Testis (tissue), 3 donors: ENCODE results near the gene GYG2. TPM values are rescaled to one million over a fixed set of nuclear protein-coding genes. Genes with fewer than 3 reads are reported as not detected.

Experiments used
- DNase-seq: peaks from one replicate; pipeline ENCODE4 v3.0.0-alpha.2; 2019
- H3K27ac ChIP-seq, 2 donors: fragments of 200-600 bp; sonication (generic); one replicate each; pipeline ENCODE4 v1.5.1; 2019
- H3K27me3 ChIP-seq: fragments of 200-600 bp; sonication (generic); one replicate; pipeline ENCODE4 v1.5.1; 2019
- H3K36me3 ChIP-seq: fragments of 200-600 bp; sonication (generic); one replicate; pipeline ENCODE4 v1.5.1; 2017; ENCODE audit warnings: low read depth; ENCODE audit errors: missing control alignments
- H3K4me1 ChIP-seq: fragments of 200-600 bp; sonication (generic); one replicate; pipeline ENCODE4 v1.5.1; 2019
- H3K4me3 ChIP-seq, 2 donors: fragments of 200-600 bp; sonication (generic); one replicate each; pipeline ENCODE4 v1.5.1; 2017 to 2019
- H3K9me3 ChIP-seq: fragments of 200-600 bp; sonication (generic); one replicate; pipeline ENCODE4 v1.5.1; 2017
- POLR2A ChIP-seq: fragments of 450-650 bp; IDR thresholded peaks from one replicate; pipeline ENCODE4 v1.6.1; 2017; ENCODE audit warnings: antibody characterized with exemption, mild to moderate bottlenecking, moderate library complexity
- WGBS, 2 donors: methylation state at CpG; one replicate each; pipeline ENCODE4 v1.1.5; 2018; 5-methylcytosine and 5-hydroxymethylcytosine counted together
- intact Hi-C: fragments of 100-400 bp; cut with DNase I; formaldehyde crosslinking; loops from one replicate; pipeline ENCODE4 v1.15.1; 2023; ENCODE audit warnings: low total_unique reads
- polyA plus RNA-seq: library from polyadenylated mRNA; stranded (reverse); fragments of 350-450 nt; fragmentation: Illumina TruSeq; extraction: RNeasy Lipid Tissue Mini Kit (QIAGEN cat#74804); gene quantifications from one replicate; pipeline ENCODE4 v1.2.3, GENCODE V29; 2014; ENCODE audit warnings: low read depth, low replicate concordance; ENCODE audit not compliant: insufficient read depth
- total RNA-seq, 2 donors: library from RNA; depleted of rRNA; stranded (reverse); fragments of >200 nt; gene quantifications; one replicate each; pipeline ENCODE4 v1.2.3, GENCODE V29; 2016
- TF ChIP-seq, protein P1 (sequence below), 3 experiments: fragments of 450-650 bp in 2 of 3; fragments of 200-600 bp in 1 of 3; sonication (generic) in 1 of 3; IDR thresholded peaks; one replicate each; pipeline ENCODE4 v1.5.1; 2016 to 2019; ENCODE audit warnings: antibody characterized with exemption in 3 of 3, mild to moderate bottlenecking in 2 of 3, moderate library complexity in 1 of 3

The GYG2 gene
- total and polyA plus RNA-seq, 3 donors from 2014 or later, result 2.2 to 2.6 (median 2.4) TPM

DNA sequence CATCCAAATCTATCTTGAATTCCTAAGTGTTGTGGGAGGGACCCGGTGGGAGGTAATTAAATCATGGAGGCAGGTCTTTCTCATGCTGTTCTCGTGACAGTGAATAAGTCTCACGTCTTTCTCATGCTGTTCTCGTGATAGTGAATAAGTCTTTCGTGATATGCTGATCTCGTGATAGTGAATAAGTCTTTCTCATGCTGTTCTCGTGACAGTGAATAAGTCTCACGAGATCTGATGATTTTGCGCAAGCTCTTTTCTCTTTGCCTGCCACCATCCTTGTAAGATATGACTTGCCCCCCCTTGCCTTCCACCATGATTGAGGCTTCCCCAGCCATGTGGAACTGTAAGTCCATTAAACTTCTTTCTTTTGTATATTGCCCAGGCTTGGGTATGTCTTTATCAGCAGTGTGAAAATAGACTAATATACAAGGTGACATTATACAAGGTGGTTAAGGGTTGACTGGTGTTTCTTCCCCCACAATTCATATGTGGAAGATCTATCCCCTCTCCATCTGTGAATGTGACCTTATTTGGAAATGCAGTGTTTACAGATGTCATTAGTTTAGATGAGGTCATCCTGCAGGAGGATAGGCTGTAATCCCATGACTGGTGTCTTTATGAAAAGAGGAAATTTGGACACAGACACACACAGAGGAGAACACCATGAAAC lies 72.8 kb downstream of the GYG2 start:
- H3K4me3 ChIP-seq, result no peak overlapping the region
- TF ChIP-seq, protein P1, sequence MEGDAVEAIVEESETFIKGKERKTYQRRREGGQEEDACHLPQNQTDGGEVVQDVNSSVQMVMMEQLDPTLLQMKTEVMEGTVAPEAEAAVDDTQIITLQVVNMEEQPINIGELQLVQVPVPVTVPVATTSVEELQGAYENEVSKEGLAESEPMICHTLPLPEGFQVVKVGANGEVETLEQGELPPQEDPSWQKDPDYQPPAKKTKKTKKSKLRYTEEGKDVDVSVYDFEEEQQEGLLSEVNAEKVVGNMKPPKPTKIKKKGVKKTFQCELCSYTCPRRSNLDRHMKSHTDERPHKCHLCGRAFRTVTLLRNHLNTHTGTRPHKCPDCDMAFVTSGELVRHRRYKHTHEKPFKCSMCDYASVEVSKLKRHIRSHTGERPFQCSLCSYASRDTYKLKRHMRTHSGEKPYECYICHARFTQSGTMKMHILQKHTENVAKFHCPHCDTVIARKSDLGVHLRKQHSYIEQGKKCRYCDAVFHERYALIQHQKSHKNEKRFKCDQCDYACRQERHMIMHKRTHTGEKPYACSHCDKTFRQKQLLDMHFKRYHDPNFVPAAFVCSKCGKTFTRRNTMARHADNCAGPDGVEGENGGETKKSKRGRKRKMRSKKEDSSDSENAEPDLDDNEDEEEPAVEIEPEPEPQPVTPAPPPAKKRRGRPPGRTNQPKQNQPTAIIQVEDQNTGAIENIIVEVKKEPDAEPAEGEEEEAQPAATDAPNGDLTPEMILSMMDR (IDR thresholded peaks at IDR 0.05), result no peak
- TF ChIP-seq POLR2A, result no peak
- no peaks in the 10 kb centered on the region for H3K27me3 ChIP-seq
- no peaks in the 10 kb centered on the region for H3K36me3 ChIP-seq
- no peaks in the 10 kb centered on the region for H3K4me1 ChIP-seq
- no peak for DNase-seq
- intact Hi-C loops, result no loop called here
- no peak overlapping the region for H3K27ac ChIP-seq
- WGBS, 2 donors, result 83 to 86% methylated on average over 8 to 9 of the region's 9 CpGs
- no peaks in the 10 kb centered on the region for H3K9me3 ChIP-seq

DNA sequence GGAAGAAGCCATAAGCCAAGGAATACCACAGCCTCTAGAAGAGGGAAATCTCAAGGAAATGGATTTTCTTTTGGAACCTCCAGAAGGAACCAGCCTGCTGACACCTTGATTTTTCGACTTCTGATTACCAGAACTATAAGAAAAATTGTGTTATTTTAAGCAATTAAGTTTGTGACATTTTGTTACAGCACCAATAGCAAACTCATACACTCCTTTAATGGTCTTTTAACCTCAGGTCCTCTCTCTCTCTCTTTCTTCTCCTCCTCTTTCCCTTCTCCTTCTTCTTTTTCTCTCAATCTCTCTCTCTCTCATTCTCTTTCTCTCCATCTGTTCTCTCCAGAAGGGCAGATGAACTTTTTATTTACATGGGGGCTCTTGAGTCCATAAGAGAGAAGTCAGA lies 74.1 kb downstream of the GYG2 start:
- Histone ChIP-seq H3K36me3 (no peaks in the 10 kb centered on the region), H3K27me3 (no peaks in the 10 kb centered on the region), H3K9me3 (no peaks in the 10 kb centered on the region), H3K27ac (no peak overlapping the region), H3K4me3 (no peak overlapping the region), H3K4me1 (no peaks in the 10 kb centered on the region)
- WGBS, 2 donors, result 86 to 88% methylated on average over 1 of the region's 1 CpG
- intact Hi-C loops, result no loop called here
- no peak for DNase-seq
- TF ChIP-seq, protein P1 (IDR thresholded peaks at IDR 0.05), result no peak
- TF ChIP-seq POLR2A, result no peak

DNA sequence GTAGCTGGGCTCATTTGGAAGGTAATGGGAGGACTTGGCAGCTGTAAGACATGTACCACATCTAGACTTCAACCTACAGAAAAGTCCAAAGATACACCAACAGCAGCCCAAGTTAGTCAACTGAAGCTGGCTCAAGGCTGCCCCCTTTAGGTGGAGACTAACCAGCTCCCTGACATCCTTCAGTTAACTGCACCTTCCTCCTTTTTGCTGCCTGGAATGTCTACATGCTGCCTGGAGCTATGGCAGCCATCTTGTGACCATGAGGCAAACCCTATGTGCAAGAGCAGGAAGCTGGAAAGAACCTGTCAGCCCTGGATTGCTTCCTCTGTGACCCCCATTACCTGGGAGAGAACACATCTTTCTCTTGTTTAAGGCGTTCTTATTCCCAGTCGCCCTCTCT lies 74.6 kb downstream of the GYG2 start:
- DNase-seq, result no peak
- WGBS, 2 donors, result 86 to 93% methylated on average over 2 of the region's 2 CpGs
- TF ChIP-seq POLR2A, result no peak
- TF ChIP-seq, protein P1 (IDR thresholded peaks at IDR 0.05), result no peak

DNA sequence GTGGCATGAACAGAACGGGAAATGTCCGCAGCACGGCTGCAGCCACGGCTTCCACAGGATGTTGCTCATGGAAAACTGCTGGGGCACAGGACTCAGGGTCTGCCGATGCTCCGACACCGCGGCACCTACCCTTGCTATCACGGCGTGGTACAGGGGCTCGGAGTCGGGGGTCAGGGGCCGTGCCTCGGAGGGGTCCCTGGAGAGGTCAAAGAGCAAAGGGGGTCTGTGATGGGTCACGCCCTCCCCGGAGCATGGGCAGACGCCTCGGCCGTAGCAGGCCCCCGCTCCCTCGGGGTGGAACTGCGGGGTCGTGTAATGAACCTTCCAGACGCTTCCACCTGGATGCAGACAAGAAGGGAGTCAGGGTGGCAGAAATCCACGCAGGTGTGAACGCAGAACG lies 78.6 kb downstream of the GYG2 start:
- Histone ChIP-seq H3K4me3 (no peak overlapping the region), H3K9me3 (no peaks in the 10 kb centered on the region), H3K4me1 (no peaks in the 10 kb centered on the region), H3K27ac (no peak overlapping the region), H3K27me3 (no peaks in the 10 kb centered on the region), H3K36me3 (no peaks in the 10 kb centered on the region)
- intact Hi-C loops, result no loop called here
- no peak for TF ChIP-seq POLR2A
- TF ChIP-seq, protein P1 (IDR thresholded peaks at IDR 0.05), result no peak
- WGBS, 2 donors, result 93% methylated on average over 26 of the region's 27 CpGs; no CpG with 5 or more reads in 1 of the 2 donors
- no peak for DNase-seq

More for the DNA sequence above, 74.6 kb downstream of the GYG2 start:
- Histone ChIP-seq H3K36me3 (no peaks in the 10 kb centered on the region), H3K27me3 (no peaks in the 10 kb centered on the region), H3K9me3 (no peaks in the 10 kb centered on the region), H3K4me1 (no peaks in the 10 kb centered on the region), H3K27ac (no peak overlapping the region), H3K4me3 (no peak overlapping the region)
- intact Hi-C loops, result no loop called here

DNA sequence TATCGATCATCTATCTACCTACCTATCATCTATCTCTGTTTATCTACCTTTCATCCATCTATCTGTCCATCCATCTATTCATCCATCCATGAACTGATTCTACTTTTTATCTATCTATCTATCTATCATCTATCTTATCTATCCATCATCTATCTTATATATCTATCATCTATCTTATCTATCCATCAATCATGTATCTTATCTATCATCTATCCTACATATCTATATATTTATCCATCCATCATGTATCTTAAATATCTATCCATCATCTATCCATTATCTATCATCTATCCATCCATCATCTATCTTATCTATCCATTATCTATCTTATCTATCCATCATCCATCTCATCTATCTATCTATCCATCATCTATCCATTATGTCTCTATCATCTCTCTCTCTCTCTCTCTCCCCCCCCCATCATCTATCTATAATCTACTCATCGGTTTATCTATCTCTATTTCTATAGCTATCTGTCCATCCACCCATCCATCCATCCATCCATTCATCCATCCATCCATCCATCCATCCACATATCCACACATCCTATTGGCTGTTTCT lies 79.5 kb downstream of the GYG2 start:
- H3K4me3 ChIP-seq, result no peak overlapping the region
- H3K4me1 ChIP-seq, result no peaks in the 10 kb centered on the region
- H3K27me3 ChIP-seq, result no peaks in the 10 kb centered on the region
- DNase-seq, result no peak
- intact Hi-C loops, result no loop called here
- 92 to 96% methylated on average over 2 of the region's 2 CpGs for WGBS, 2 donors
- H3K36me3 ChIP-seq, result no peaks in the 10 kb centered on the region
- H3K27ac ChIP-seq, result no peak overlapping the region
- TF ChIP-seq, protein P1 (IDR thresholded peaks at IDR 0.05), result no peak
- no peak for TF ChIP-seq POLR2A
- no peaks in the 10 kb centered on the region for H3K9me3 ChIP-seq
